ENCODE results near the gene AGXT2. TPM values are rescaled to one million over a fixed set of nuclear protein-coding genes. Genes with fewer than 3 reads are reported as not detected.

Gene AGXT2
- total RNA-seq, 1 experiment from 2014 or later = not detected

Other genes with a start within 250 kb of the AGXT2 start
- gene TTC23L, start 208.8 kb downstream of the AGXT2 start, total RNA-seq (2021) = 1.6 to 2.4 TPM (median 1.9 TPM) in 3 replicates
- 28.4 to 33.4 TPM (median 28.5 TPM) in 3 replicates for gene RAD1, start 132.4 kb downstream of the AGXT2 start, total RNA-seq (2021)
- 48.0 to 57.3 TPM (median 49.4 TPM) in 3 replicates for gene BRIX1, start 132.2 kb downstream of the AGXT2 start, total RNA-seq (2021)
- gene DNAJC21, start 118.4 kb downstream of the AGXT2 start, total RNA-seq (2021) = 48.7 to 62.5 TPM (median 49.6 TPM) in 3 replicates
- gene PRLR, start 182.5 kb upstream of the AGXT2 start, total RNA-seq (2021) = 1.9 to 3.2 TPM (median 1.9 TPM) in 3 replicates

All from WTC11 (cell line).